A673 (cell line): ENCODE results near the gene MMADHC. TPM values are rescaled to one million over a fixed set of nuclear protein-coding genes. Genes with fewer than 3 reads are reported as not detected.

Experiments
- BruUV-seq: library from RNA; stranded (reverse); fragments of 400-500 nt; replicated peaks from 2 replicates; lab custom pipeline; 2021; lab: Mats Ljungman, UMichigan
- CTCF ChIA-PET: fragments of 300-600 bp; sonication (Branson Sonifier 250); formaldehyde crosslinking; loops from one replicate; lab custom pipeline; 2022; ENCODE audit warnings: antibody characterized with exemption; lab: Charles Lee
- POLR2A ChIA-PET: fragments of 300-600 bp; sonication (Branson Sonifier 250); formaldehyde crosslinking; loops from one replicate; lab custom pipeline; 2022; ENCODE audit warnings: antibody characterized with exemption; ENCODE audit not compliant: low non-redundant PET; lab: Charles Lee
- DNase-seq: peaks from one replicate; pipeline ENCODE4 v3.0.0-alpha.2; 2015; ENCODE audit warnings: low spot score
- H3K27ac ChIP-seq: fragments of 200-600 bp; sonication (generic); 2 replicates; pipeline ENCODE4 v1.5.1; 2016; ENCODE audit warnings: mixed run types, low read depth, mild to moderate bottlenecking, mixed read lengths, antibody characterized with exemption, low read length; ENCODE audit not compliant: poor library complexity, severe bottlenecking
- H3K27me3 ChIP-seq: fragments of 200-600 bp; sonication (generic); replicated peaks from 2 replicates; pipeline ENCODE4 v1.6.1; 2017; ENCODE audit warnings: mixed run types, low read depth, mild to moderate bottlenecking, mixed read lengths, antibody characterized with exemption, low read length; ENCODE audit not compliant: insufficient read depth, poor library complexity
- H3K36me3 ChIP-seq: fragments of 200-600 bp; sonication (generic); 2 replicates; pipeline ENCODE4 v1.6.1; 2016; ENCODE audit warnings: mixed run types, mild to moderate bottlenecking, mixed read lengths, antibody characterized with exemption, low read length; ENCODE audit not compliant: insufficient read depth, poor library complexity, severe bottlenecking
- H3K4me1 ChIP-seq: fragments of 200-600 bp; sonication (generic); 2 replicates; pipeline ENCODE4 v1.6.1; 2017; ENCODE audit warnings: mixed run types, mild to moderate bottlenecking, mixed read lengths, antibody characterized with exemption, low read length; ENCODE audit not compliant: insufficient read depth, poor library complexity, severe bottlenecking
- H3K4me3 ChIP-seq: fragments of 200-600 bp; sonication (generic); 2 replicates; pipeline ENCODE4 v1.5.1; 2016; ENCODE audit warnings: low read depth, mixed run types, mild to moderate bottlenecking, mixed read lengths, low read length; ENCODE audit not compliant: poor library complexity, severe bottlenecking
- H3K9me3 ChIP-seq: fragments of 200-600 bp; sonication (generic); 2 replicates; pipeline ENCODE4 v1.6.1; 2016; ENCODE audit warnings: mixed run types, low read depth, mild to moderate bottlenecking, mixed read lengths, antibody characterized with exemption, low read length; ENCODE audit not compliant: poor library complexity, severe bottlenecking
- EZH2 ChIP-seq: fragments of 200-600 bp; sonication (generic); IDR thresholded peaks from 2 replicates; pipeline ENCODE4 v1.6.1; 2017; ENCODE audit warnings: borderline replicate concordance, low read depth, mild to moderate bottlenecking, mixed read lengths, antibody characterized with exemption, low read length; ENCODE audit not compliant: poor library complexity, severe bottlenecking
- intact Hi-C: fragments of 100-400 bp; cut with micrococcal nuclease; formaldehyde crosslinking; loops from one replicate; pipeline ENCODE4 v1.10.0; 2022; ENCODE audit not compliant: unreplicated experiment
- total RNA-seq: library from RNA; stranded (reverse); gene quantifications from 2 replicates; pipeline ENCODE4 v1.2.3, GENCODE V29; 2021
- TF ChIP-seq, protein P1 (sequence below): fragments of 300-800, 200-600 bp; sonication (generic); conservative IDR thresholded peaks from 2 replicates; pipeline ENCODE4 v1.5.1; 2017; ENCODE audit warnings: low read depth, mild to moderate bottlenecking, antibody characterized with exemption, low read length, moderate library complexity, mixed read lengths

The MMADHC gene
- total RNA-seq, 1 experiment from 2014 or later: 124 TPM

DNA sequence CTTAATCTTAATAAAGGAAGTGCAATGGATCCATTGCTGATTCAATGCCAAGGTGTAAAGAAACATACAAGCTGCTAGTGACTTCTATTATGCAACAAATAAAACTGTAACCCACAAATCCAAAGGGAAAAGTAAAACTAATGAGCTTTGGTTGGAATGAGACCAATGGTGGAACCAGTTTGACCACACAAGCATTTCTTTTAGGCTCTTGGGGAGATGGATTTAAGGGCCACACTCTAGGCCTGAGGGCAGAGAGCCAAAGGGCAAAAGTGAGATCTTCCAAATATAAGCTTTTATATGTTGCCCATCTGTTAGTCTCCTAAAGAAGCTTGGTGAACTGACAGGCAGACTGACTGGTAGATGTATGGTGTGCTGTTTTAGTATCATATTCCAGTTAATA lies 41.5 kb upstream of the MMADHC start:
- POLR2A ChIA-PET: no interaction called here

DNA sequence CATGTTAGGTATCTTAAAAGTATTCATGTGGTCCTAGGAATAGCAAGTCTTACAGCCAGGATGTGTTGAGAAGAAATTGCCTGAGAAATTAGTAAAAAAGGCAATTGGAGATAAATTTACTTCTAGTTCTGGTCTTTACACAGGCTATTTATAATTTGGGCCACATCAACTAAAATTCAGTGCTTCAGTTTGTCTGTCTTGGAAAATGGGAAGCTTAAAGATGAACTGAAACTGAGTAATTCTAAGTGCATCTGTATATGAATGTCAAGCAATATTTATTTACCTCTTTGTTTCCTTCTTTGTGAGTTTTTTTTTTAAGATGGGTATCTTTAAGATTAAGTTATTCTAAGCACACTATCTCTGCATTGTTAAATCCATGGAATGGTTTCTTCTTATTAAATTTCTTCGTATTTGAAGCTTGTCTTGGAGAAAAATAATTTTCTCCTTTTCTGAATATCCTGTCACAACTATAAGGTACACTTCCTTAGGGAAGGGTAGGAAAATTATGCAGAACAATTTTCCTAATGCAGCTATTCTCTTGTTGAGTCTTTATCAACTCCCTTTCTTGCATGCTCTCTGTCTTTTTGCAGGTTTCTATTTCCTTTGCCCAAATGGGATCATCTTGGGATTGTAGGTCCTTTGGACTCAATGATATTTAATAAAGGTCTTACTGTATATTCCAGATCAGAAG lies 39.7 kb upstream of the MMADHC start:
- BruUV-seq: no TSS peak
- ChIA-PET POLR2A (no interaction called here), CTCF (no interaction called here)
- Histone ChIP-seq H3K27me3 (no peaks in the 10 kb centered on the region), H3K36me3 (no peaks in the 10 kb centered on the region), H3K27ac (no peak overlapping the region), H3K4me3 (no peak overlapping the region), H3K9me3 (no peaks in the 10 kb centered on the region), H3K4me1 (no peaks in the 10 kb centered on the region)
- intact Hi-C loops: no loop called here
- DNase-seq: no peak
- no peak for TF ChIP-seq EZH2
- TF ChIP-seq, protein P1, sequence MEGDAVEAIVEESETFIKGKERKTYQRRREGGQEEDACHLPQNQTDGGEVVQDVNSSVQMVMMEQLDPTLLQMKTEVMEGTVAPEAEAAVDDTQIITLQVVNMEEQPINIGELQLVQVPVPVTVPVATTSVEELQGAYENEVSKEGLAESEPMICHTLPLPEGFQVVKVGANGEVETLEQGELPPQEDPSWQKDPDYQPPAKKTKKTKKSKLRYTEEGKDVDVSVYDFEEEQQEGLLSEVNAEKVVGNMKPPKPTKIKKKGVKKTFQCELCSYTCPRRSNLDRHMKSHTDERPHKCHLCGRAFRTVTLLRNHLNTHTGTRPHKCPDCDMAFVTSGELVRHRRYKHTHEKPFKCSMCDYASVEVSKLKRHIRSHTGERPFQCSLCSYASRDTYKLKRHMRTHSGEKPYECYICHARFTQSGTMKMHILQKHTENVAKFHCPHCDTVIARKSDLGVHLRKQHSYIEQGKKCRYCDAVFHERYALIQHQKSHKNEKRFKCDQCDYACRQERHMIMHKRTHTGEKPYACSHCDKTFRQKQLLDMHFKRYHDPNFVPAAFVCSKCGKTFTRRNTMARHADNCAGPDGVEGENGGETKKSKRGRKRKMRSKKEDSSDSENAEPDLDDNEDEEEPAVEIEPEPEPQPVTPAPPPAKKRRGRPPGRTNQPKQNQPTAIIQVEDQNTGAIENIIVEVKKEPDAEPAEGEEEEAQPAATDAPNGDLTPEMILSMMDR: no peak

More for the DNA sequence above, 41.5 kb upstream of the MMADHC start:
- Histone ChIP-seq H3K27me3 (no peaks in the 10 kb centered on the region), H3K27ac (no peak overlapping the region), H3K36me3 (no peaks in the 10 kb centered on the region), H3K4me3 (no peak overlapping the region), H3K4me1 (no peaks in the 10 kb centered on the region), H3K9me3 (no peaks in the 10 kb centered on the region)
- intact Hi-C loops: no loop called here
- CTCF ChIA-PET: no interaction called here
- no peak for DNase-seq
- TF ChIP-seq EZH2: no peak
- TF ChIP-seq, protein P1: no peak
- BruUV-seq: no TSS peak

DNA sequence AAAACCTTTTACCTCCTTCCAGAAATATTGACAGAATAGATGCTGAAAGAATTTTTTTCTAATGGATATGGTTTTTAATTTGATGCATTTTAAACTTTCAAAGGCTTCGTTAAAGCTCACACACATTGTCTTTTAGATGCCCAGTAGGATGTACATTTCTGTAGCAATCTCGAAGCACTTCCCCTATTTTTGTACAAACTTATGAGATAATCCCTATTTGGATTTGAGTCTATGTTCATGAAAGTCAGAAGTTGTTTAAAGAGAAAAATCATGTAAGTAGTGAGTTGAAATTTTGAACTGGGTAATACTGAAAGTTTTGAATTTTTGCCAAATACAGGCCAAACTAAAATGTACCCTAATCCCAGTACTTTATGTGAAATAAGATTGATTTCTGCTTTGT lies 38.1 kb upstream of the MMADHC start:
- BruUV-seq: no TSS peak
- Histone ChIP-seq H3K27ac (no peak overlapping the region), H3K27me3 (no peaks in the 10 kb centered on the region), H3K9me3 (no peaks in the 10 kb centered on the region), H3K4me1 (no peaks in the 10 kb centered on the region), H3K36me3 (no peaks in the 10 kb centered on the region), H3K4me3 (no peak overlapping the region)
- DNase-seq: no peak
- ChIA-PET CTCF (no interaction called here), POLR2A (no interaction called here)
- intact Hi-C loops: no loop called here
- no peak for TF ChIP-seq EZH2

DNA sequence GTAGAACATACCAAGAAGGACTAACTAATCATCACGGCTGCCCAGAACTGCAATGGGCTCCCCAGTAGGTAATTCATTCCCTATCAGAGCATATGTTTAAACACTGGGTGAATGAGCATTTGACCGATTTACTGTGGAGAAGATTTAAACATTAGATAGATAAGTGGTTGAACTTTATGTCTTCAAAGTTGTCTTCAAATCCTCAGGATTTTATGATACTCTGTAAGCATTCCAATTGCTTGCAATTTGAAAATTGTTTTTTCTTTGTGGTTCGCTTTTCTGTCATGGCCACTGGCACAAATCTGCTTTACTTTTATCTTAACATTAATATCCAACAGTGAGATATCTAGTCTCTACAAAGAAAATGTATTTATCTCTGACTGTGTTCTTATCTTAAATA lies 37.7 kb upstream of the MMADHC start:
- Histone ChIP-seq H3K27ac (no peak overlapping the region), H3K27me3 (no peaks in the 10 kb centered on the region), H3K9me3 (no peaks in the 10 kb centered on the region), H3K4me1 (no peaks in the 10 kb centered on the region), H3K36me3 (no peaks in the 10 kb centered on the region), H3K4me3 (no peak overlapping the region)
- intact Hi-C loops: no loop called here
- ChIA-PET CTCF (no interaction called here), POLR2A (no interaction called here)
- no TSS peak for BruUV-seq
- no peak for DNase-seq
- TF ChIP-seq, protein P1: no peak
- TF ChIP-seq EZH2: no peak
